ENCODE results near the gene KCNAB2. TPM values are rescaled to one million over a fixed set of nuclear protein-coding genes. Genes with fewer than 3 reads are reported as not detected.

Gene KCNAB2
- 17.9 TPM for total RNA-seq

DNA sequence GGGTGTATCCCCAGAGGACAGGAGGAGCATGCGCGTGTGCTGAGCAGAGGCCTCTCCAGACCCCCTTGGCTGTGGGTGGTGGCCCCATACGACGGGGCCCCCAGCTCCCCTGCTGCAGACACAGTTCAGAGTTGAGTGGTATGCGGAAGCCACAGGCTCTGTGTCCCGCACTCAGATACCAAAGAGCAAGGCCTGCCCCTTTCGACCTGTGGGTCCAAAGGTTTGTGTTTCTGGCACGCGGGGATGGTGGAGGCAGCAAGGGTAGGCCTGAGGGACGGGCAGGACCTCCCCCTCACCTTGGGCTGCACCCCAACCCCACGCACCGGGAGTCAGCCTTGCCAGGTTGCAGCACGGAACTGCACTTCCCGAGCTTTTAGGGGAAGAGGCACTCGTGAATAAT lies at the start of gene KCNAB2:
Gene KCNAB2, plus strand, starts transcription at position 328 of the 400 bp plus-strand sequence. CDS start 5,649 bp downstream, outside the sequence.
- intact Hi-C loops (cut with DNase I) = no loop called here
- no peak for DNase-seq (ENCODE audit: low spot score in 2 of 2)
- no peaks in the 10 kb centered on the region for H3K4me1 ChIP-seq
- TF ChIP-seq, protein P1, sequence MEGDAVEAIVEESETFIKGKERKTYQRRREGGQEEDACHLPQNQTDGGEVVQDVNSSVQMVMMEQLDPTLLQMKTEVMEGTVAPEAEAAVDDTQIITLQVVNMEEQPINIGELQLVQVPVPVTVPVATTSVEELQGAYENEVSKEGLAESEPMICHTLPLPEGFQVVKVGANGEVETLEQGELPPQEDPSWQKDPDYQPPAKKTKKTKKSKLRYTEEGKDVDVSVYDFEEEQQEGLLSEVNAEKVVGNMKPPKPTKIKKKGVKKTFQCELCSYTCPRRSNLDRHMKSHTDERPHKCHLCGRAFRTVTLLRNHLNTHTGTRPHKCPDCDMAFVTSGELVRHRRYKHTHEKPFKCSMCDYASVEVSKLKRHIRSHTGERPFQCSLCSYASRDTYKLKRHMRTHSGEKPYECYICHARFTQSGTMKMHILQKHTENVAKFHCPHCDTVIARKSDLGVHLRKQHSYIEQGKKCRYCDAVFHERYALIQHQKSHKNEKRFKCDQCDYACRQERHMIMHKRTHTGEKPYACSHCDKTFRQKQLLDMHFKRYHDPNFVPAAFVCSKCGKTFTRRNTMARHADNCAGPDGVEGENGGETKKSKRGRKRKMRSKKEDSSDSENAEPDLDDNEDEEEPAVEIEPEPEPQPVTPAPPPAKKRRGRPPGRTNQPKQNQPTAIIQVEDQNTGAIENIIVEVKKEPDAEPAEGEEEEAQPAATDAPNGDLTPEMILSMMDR (IDR thresholded peaks at IDR 0.05) = no peak
- H3K27ac ChIP-seq = no peak within 1 kb of the TSS
- no peaks in the 10 kb centered on the region for H3K27me3 ChIP-seq
- H3K36me3 ChIP-seq = no peaks in the 10 kb centered on the region
- no peak within 1 kb of the TSS for H3K4me3 ChIP-seq
- H3K9me3 ChIP-seq = no peaks in the 10 kb centered on the region

DNA sequence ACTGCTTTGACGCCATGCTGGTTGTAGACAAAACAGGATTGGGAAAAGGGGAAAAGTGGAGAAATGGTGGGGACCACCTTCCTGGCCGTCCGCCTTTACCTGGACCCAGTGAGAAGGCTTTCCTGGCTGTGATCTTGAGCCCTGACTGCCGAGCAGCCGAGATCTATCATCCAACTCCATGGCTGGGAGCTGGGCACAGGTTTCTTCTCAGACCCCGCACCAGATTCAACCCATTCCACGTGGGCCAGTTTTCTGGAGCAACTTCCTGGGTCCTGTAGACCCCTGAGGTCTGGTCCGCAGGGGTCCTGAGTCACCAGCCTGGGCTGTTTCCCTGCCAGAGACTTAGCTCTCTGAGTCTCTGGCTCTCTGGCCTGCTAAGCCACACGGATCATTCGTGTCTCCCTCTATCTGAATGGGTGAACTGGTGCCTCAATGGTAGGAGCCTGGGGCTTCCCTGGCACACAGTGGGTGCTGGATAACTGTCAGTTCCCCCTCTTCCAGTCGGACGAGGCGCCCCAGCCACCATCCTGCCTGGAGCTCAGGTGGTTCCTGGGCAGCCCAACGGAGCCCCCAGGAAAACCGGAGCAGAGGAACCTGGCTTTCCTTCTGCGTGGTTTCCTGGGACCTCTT lies 48.9 kb upstream of the KCNAB2 start:
- H3K27me3 ChIP-seq = no peaks in the 10 kb centered on the region
- H3K9me3 ChIP-seq = no peaks in the 10 kb centered on the region
- TF ChIP-seq, protein P1 (IDR thresholded peaks at IDR 0.05) = no peak
- no peak for DNase-seq (ENCODE audit: low spot score in 2 of 2)
- H3K36me3 ChIP-seq = no peaks in the 10 kb centered on the region
- peaks cover 0 to 7% of the 10 kb centered on the region in 2 donors for H3K4me1 ChIP-seq
- intact Hi-C loops (cut with DNase I) = no loop called here
- H3K4me3 ChIP-seq = no peak overlapping the region
- H3K27ac ChIP-seq = no peak overlapping the region

DNA sequence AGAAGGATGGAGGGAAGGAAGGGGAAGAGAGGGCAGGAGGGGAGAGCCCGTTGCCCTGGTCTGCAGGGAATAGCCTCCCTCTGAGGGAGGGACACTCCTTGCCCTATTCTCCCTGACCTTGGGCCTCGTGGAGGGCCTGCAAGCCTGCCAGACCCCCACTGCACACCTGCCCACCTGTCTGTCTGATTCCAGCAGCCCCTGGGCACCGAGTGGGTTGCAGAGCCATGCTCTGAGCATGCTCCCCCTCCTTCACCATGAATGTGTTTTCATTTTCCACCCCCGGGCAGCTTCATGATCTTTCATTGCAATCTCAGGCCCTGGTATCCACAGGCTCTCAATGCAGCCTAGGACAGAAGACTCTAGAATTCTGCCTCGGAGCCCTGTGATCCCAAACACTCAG lies 48.4 kb upstream of the KCNAB2 start:
- TF ChIP-seq, protein P1 (IDR thresholded peaks at IDR 0.05) = no peak
- Histone ChIP-seq H3K4me3 (no peak overlapping the region), H3K4me1 (peaks cover 0 to 7% of the 10 kb centered on the region in 2 donors), H3K27me3 (no peaks in the 10 kb centered on the region), H3K27ac (no peak overlapping the region), H3K36me3 (no peaks in the 10 kb centered on the region), H3K9me3 (no peaks in the 10 kb centered on the region)
- no peak for DNase-seq (ENCODE audit: low spot score in 2 of 2)
- intact Hi-C loops (cut with DNase I) = no loop called here

DNA sequence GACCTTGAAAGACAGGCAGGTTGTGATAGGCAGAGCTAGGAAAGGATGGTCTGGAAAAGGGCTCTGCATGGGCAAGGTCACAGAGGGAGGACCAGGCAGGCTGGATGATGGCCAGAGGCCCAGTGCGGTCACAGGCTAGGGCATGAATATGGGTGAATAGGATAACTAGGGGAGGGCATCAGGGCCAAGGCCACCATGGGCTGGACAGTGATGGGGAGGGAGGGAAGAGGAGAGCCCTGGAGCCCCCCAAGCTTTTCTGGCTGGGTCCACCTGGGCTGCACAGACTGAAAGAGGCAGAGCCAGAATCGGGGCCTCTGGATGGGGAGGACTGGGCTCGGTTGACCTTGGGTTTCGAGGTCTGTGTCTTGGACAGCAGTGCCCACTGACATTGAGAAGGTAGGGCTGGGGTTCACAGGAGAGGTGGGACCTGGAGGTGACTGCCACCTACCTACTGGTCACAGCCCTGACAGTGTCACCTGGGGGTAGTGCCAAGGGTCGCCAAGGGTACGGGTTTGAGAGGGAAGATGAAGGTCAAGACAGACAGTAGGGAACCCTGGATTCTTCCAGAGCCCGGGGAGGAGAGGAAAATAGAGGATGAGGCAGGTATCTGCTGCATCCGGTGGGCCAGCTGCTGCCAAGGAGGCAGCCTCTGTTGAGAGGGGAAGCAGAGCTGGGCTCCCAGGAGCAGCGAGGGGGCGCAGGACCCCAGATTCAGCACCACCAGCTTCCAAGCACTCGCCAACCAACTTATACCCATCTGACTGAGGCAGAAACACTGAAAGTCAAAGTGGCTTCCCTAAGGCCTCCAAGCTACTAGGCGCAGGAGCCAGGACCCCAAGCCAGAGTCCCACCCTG lies 47.4 kb upstream of the KCNAB2 start:
- TF ChIP-seq, protein P1 (IDR thresholded peaks at IDR 0.05) = no peak
- no peaks in the 10 kb centered on the region for H3K36me3 ChIP-seq
- H3K9me3 ChIP-seq = no peaks in the 10 kb centered on the region
- no peak overlapping the region for H3K27ac ChIP-seq
- DNase-seq (ENCODE audit: low spot score in 2 of 2) = no peak
- peaks cover 0 to 3% of the 10 kb centered on the region in 2 donors for H3K4me1 ChIP-seq
- intact Hi-C loops (cut with DNase I) = no loop called here
- H3K4me3 ChIP-seq = no peak overlapping the region
- H3K27me3 ChIP-seq = no peaks in the 10 kb centered on the region

DNA sequence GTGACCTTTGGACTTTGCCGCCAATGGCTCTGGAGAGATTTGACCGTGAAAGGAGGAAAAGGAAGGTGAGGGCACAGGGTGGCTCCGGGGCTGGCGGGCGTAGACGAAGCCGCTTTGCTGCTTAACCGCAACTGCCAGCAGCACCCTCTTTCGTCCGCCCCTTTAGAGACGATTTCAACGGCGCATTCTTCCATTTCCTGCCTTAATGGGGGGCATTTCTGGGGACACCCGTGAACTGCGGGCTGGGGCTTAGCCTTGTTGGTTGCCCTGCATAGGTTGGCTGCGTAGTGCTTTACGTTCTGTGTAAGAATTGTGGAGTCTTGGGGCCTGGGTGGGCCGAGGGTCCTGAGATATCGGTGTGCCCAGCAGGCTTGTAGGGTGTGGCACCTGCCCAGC lies 46.8 kb upstream of the KCNAB2 start:
- Histone ChIP-seq H3K9me3 (no peaks in the 10 kb centered on the region), H3K4me1 (no peaks in the 10 kb centered on the region), H3K27ac (no peak overlapping the region), H3K4me3 (no peak overlapping the region), H3K36me3 (no peaks in the 10 kb centered on the region), H3K27me3 (no peaks in the 10 kb centered on the region)
- intact Hi-C loops (cut with DNase I) = no loop called here
- TF ChIP-seq, protein P1 (IDR thresholded peaks at IDR 0.05) = no peak
- DNase-seq (ENCODE audit: low spot score in 2 of 2) = no peak
